ENCODE measurements around the gene TMEM106C. TPM values are rescaled to one million over a fixed set of nuclear protein-coding genes. Genes with fewer than 3 reads are reported as not detected.

Gene TMEM106C
- total RNA-seq, 4 donors from 2014 or later: 68.6 to 98.8 (median 72.0) TPM

GRCh38 chr12:47947341-47947740 is 16.1 kb upstream of the TMEM106C start:
- H3K36me3 ChIP-seq: no peaks in the 10 kb centered on the region
- intact Hi-C loops (cut with DNase I): no loop called here
- WGBS: 52% methylated on average over 10 of the region's 12 CpGs

GRCh38 chr12:47949441-47950341 is 13.7 kb upstream of the TMEM106C start:
- no peak overlapping the region for H3K4me3 ChIP-seq
- intact Hi-C loops (cut with DNase I): no loop called here
- TF ChIP-seq CTCF (IDR thresholded peaks at IDR 0.05): peak; percentile 63 to 84 (median 64)
- TF ChIP-seq EP300 (IDR thresholded peaks at IDR 0.05): no peak
- 60% methylated on average over 31 of the region's 32 CpGs for WGBS
- no peak for DNase-seq (ENCODE audit: extremely low spot score)
- no peaks in the 10 kb centered on the region for H3K9me3 ChIP-seq
- H3K36me3 ChIP-seq: no peaks in the 10 kb centered on the region
- H3K27ac ChIP-seq (replicated peaks in 1 of 4): no peak overlapping the region
- H3K4me1 ChIP-seq: peaks cover 0 to 18% (median 12%) of the 10 kb centered on the region in 4 donors
- no peaks in the 10 kb centered on the region for H3K27me3 ChIP-seq

More at GRCh38 chr12:47947341-47947740, 16.1 kb upstream of the TMEM106C start:
- DNase-seq (ENCODE audit: extremely low spot score): no peak
- no peaks in the 10 kb centered on the region for H3K9me3 ChIP-seq
- TF ChIP-seq EP300 (IDR thresholded peaks at IDR 0.05) (no peak), POLR2A (IDR thresholded peaks at IDR 0.05; ENCODE audit: low read depth) (no peak), CTCF (IDR thresholded peaks at IDR 0.05) (no peak), POLR2AphosphoS5 (IDR thresholded peaks at IDR 0.05) (no peak)
- H3K4me3 ChIP-seq: no peak overlapping the region
- peaks cover 0 to 18% (median 4%) of the 10 kb centered on the region in 4 donors for H3K27me3 ChIP-seq
- H3K27ac ChIP-seq (replicated peaks in 1 of 4): no peak overlapping the region
- H3K4me1 ChIP-seq: peaks cover 0 to 19% (median 12%) of the 10 kb centered on the region in 4 donors

GRCh38 chr12:47950856-47951468 is 12.4 kb upstream of the TMEM106C start:
- no peak overlapping the region for H3K4me3 ChIP-seq
- DNase-seq (ENCODE audit: extremely low spot score): no peak
- H3K27me3 ChIP-seq: no peaks in the 10 kb centered on the region
- intact Hi-C loops (cut with DNase I): no loop called here
- 79% methylated on average over 8 of the region's 8 CpGs for WGBS
- peaks cover 0 to 18% (median 12%) of the 10 kb centered on the region in 4 donors for H3K4me1 ChIP-seq
- TF ChIP-seq POLR2A (IDR thresholded peaks at IDR 0.05; ENCODE audit: low read depth) (no peak), EP300 (IDR thresholded peaks at IDR 0.05) (no peak), CTCF (IDR thresholded peaks at IDR 0.05) (no peak), POLR2AphosphoS5 (IDR thresholded peaks at IDR 0.05) (no peak)
- H3K27ac ChIP-seq (replicated peaks in 1 of 4): no peak overlapping the region
- H3K36me3 ChIP-seq: no peaks in the 10 kb centered on the region
- H3K9me3 ChIP-seq: no peaks in the 10 kb centered on the region

GRCh38 chr12:47954058-47954457 is 9.3 kb upstream of the TMEM106C start:
- H3K9me3 ChIP-seq: no peaks in the 10 kb centered on the region
- H3K4me3 ChIP-seq: no peak overlapping the region
- intact Hi-C loops (cut with DNase I): no loop called here
- no peak for DNase-seq (ENCODE audit: extremely low spot score)
- 87% methylated on average over 7 of the region's 8 CpGs for WGBS
- TF ChIP-seq POLR2AphosphoS5 (IDR thresholded peaks at IDR 0.05) (no peak), EP300 (IDR thresholded peaks at IDR 0.05) (no peak), POLR2A (IDR thresholded peaks at IDR 0.05; ENCODE audit: low read depth) (no peak), CTCF (IDR thresholded peaks at IDR 0.05) (no peak)
- H3K27me3 ChIP-seq: peaks cover 0 to 6% (median 0%) of the 10 kb centered on the region in 4 donors
- H3K36me3 ChIP-seq: no peaks in the 10 kb centered on the region
- H3K27ac ChIP-seq (replicated peaks in 1 of 4): no peak overlapping the region
- H3K4me1 ChIP-seq: peaks cover 0 to 7% (median 6%) of the 10 kb centered on the region in 4 donors
